GM23338 (cell line): ENCODE measurements around the gene OR2F1. TPM values are rescaled to one million over a fixed set of nuclear protein-coding genes. Genes with fewer than 3 reads are reported as not detected.
"Not testable (repeated sequence)": the region's sequence is repeated elsewhere in the genome, so short reads cannot be mapped to it uniquely, and the experiment has no call there.

ENCODE experiments used
- ATAC-seq: fragments of 200-7000 bp; cut with Tn5 transposase; 3 replicates; pipeline ENCODE4 v1.9.1; 2020
- DNase-seq: peaks from one replicate; pipeline ENCODE4 v3.0.0-alpha.2; 2015; ENCODE audit warnings: low spot score
- H2AFZ ChIP-seq: fragments of 200-600 bp; sonication (generic); 2 replicates; pipeline ENCODE4 v1.8.0; 2016; ENCODE audit warnings: antibody characterized with exemption, mild to moderate bottlenecking, moderate library complexity
- H3F3A ChIP-seq: fragments of 200-600 bp; sonication (generic); replicated peaks from 2 replicates; pipeline ENCODE4 v1.8.0; 2017; ENCODE audit warnings: antibody characterized with exemption, mixed run types, low read depth
- H3K27ac ChIP-seq: fragments of 200-600 bp; sonication (generic); 2 replicates; pipeline ENCODE4 v1.6.1; 2016; ENCODE audit warnings: low read depth
- H3K27me3 ChIP-seq: fragments of 200-600 bp; sonication (generic); 2 replicates; pipeline ENCODE4 v1.8.0; 2016; ENCODE audit warnings: mild to moderate bottlenecking, mixed run types, moderate library complexity; ENCODE audit not compliant: insufficient read depth
- H3K36me3 ChIP-seq: fragments of 200-600 bp; sonication (generic); 2 replicates; pipeline ENCODE4 v1.8.0; 2016; ENCODE audit warnings: mild to moderate bottlenecking; ENCODE audit not compliant: insufficient read depth
- H3K4me1 ChIP-seq: fragments of 200-600 bp; sonication (generic); 2 replicates; pipeline ENCODE4 v1.8.0; 2016; ENCODE audit warnings: mild to moderate bottlenecking, moderate library complexity; ENCODE audit not compliant: insufficient read depth
- H3K4me2 ChIP-seq: fragments of 200-600 bp; sonication (generic); 2 replicates; pipeline ENCODE4 v1.7.1; 2017; ENCODE audit warnings: mixed run types
- H3K4me3 ChIP-seq: fragments of 200-600 bp; sonication (generic); 2 replicates; pipeline ENCODE4 v1.6.1; 2016; ENCODE audit warnings: mixed run types
- H3K79me2 ChIP-seq: fragments of 200-600 bp; sonication (generic); replicated peaks from 2 replicates; pipeline ENCODE4 v1.8.0; 2017; ENCODE audit warnings: mild to moderate bottlenecking; ENCODE audit not compliant: insufficient read depth
- H3K9me2 ChIP-seq: fragments of 200-600 bp; sonication (generic); 2 replicates; pipeline ENCODE4 v1.8.0; 2017; ENCODE audit not compliant: insufficient read depth
- H4K20me1 ChIP-seq: fragments of 200-600 bp; sonication (generic); replicated peaks from 2 replicates; pipeline ENCODE4 v1.8.0; 2017; ENCODE audit warnings: mild to moderate bottlenecking; ENCODE audit not compliant: insufficient read depth
- H3K27ac Mint-ChIP-seq: 2 replicates; pipeline ENCODE4 v1.8.0; 2020; ENCODE audit warnings: inconsistent platforms, mild to moderate bottlenecking, moderate library complexity, mixed read lengths
- H3K27me3 Mint-ChIP-seq: 3 replicates; pipeline ENCODE4 v1.8.0; 2022; ENCODE audit warnings: low read depth, mild to moderate bottlenecking, moderate library complexity, mixed read lengths, inconsistent platforms; ENCODE audit not compliant: insufficient read depth, poor library complexity
- H3K36me3 Mint-ChIP-seq: 3 replicates; pipeline ENCODE4 v1.8.0; 2021; ENCODE audit warnings: low read depth, mild to moderate bottlenecking, inconsistent platforms, moderate library complexity, mixed read lengths
- H3K4me1 Mint-ChIP-seq: 3 replicates; pipeline ENCODE4 v1.8.0; 2020; ENCODE audit warnings: mild to moderate bottlenecking, inconsistent platforms, mixed read lengths
- H3K4me3 Mint-ChIP-seq: 3 replicates; pipeline ENCODE4 v1.8.0; 2021; ENCODE audit warnings: moderate library complexity, mild to moderate bottlenecking, inconsistent platforms, mixed read lengths
- H3K9me3 Mint-ChIP-seq: 3 replicates; pipeline ENCODE4 v1.8.0; 2020; ENCODE audit warnings: moderate library complexity, mild to moderate bottlenecking, inconsistent platforms, mixed read lengths
- CREB1 ChIP-seq: fragments of 250-450 bp; sonication (Bioruptor Pico); IDR thresholded peaks from 2 replicates; pipeline ENCODE4 v1.5.0; 2020; ENCODE audit warnings: low read depth, mild to moderate bottlenecking, moderate library complexity
- CTCF ChIP-seq, 2 experiments: fragments of 200-600 bp in 1 of 2; sonication (generic) in 1 of 2; conservative IDR thresholded peaks; 2 replicates each; pipeline versions ENCODE4 v1.5.1 to v1.6.1; 2016 to 2017; ENCODE audit warnings: antibody characterized with exemption in 2 of 2, low read depth in 2 of 2, mild to moderate bottlenecking in 2 of 2, moderate library complexity in 1 of 2
- EZH2 ChIP-seq: fragments of 200-600 bp; sonication (generic); IDR thresholded peaks from one replicate; pipeline ENCODE4 v1.8.0; 2017; ENCODE audit warnings: antibody characterized with exemption, mild to moderate bottlenecking, low read depth; ENCODE audit not compliant: unreplicated experiment
- JUNB ChIP-seq: IDR thresholded peaks from one replicate; pipeline ENCODE4 v1.6.1; 2016; ENCODE audit warnings: antibody characterized with exemption; ENCODE audit not compliant: unreplicated experiment
- STAT1 ChIP-seq: IDR thresholded peaks from one replicate; pipeline ENCODE4 v1.6.1; 2016; ENCODE audit warnings: antibody characterized with exemption; ENCODE audit not compliant: unreplicated experiment
- polyA plus RNA-seq: library from polyadenylated mRNA; unstranded; fragments of >200 nt; fragmentation: Nextera tagmentation; extraction: Ambion mirVana; gene quantifications from 2 replicates; pipeline ENCODE4 v1.2.1, GENCODE V29; 2016
- total RNA-seq: library from RNA; depleted of rRNA; stranded (reverse); fragments of >200 nt; shearing (Covaris generic); gene quantifications from 2 replicates; pipeline ENCODE4 v1.2.3, GENCODE V29; 2014; rRNA removed

The OR2F1 gene
- total and polyA plus RNA-seq, 2 experiments from 2014 or later, result not detected

GRCh38 chr7:144010061-144010460 lies 55.4 kb downstream of the OR2F1 start:
- H3K4me3 ChIP-seq, H3K27ac Mint-ChIP-seq, H3K27me3 Mint-ChIP-seq, H3K4me1 ChIP-seq, H2AFZ ChIP-seq, H3K4me3 Mint-ChIP-seq, H3K79me2 ChIP-seq, H3K4me2 ChIP-seq, ATAC-seq, H4K20me1 ChIP-seq, H3K27me3 ChIP-seq, H3F3A ChIP-seq, H3K27ac ChIP-seq, H3K4me1 Mint-ChIP-seq, H3K9me2 ChIP-seq, H3K36me3 ChIP-seq, DNase-seq: not testable (repeated sequence)
- peaks cover 38% of the 10 kb centered on the region for H3K9me3 Mint-ChIP-seq
- H3K36me3 Mint-ChIP-seq, result peaks cover 20% of the 10 kb centered on the region; the same call in 2 of the 3 replicates

- not testable (repeated sequence) for H3K4me3 ChIP-seq, H3K27me3 Mint-ChIP-seq, H3K27me3 ChIP-seq, H3F3A ChIP-seq, H3K79me2 ChIP-seq, ATAC-seq, H3K27ac ChIP-seq, H3K9me2 ChIP-seq, H4K20me1 ChIP-seq, H3K4me2 ChIP-seq, H3K4me1 ChIP-seq, H3K36me3 ChIP-seq, H3K4me1 Mint-ChIP-seq, H3K27ac Mint-ChIP-seq, H3K4me3 Mint-ChIP-seq, DNase-seq, H2AFZ ChIP-seq
- Mint-ChIP-seq H3K9me3 (peaks cover 40% of the 10 kb centered on the region), H3K36me3 (peaks cover 20% of the 10 kb centered on the region; the same call in 2 of the 3 replicates)
These were observed 56.2 kb downstream of the OR2F1 start for GRCh38 chr7:144010821-144011220.

- H3K27ac ChIP-seq, result no peak overlapping the region
- Mint-ChIP-seq H3K4me3 (no peak overlapping the region), H3K4me1 (no peaks in the 10 kb centered on the region), H3K36me3 (peaks cover 20% of the 10 kb centered on the region; the same call in 2 of the 3 replicates), H3K27ac (no peak overlapping the region), H3K9me3 (peaks cover 40% of the 10 kb centered on the region), H3K27me3 (no peaks in the 10 kb centered on the region)
- H3K27me3 ChIP-seq, result no peaks in the 10 kb centered on the region
- H3K9me2 ChIP-seq, result no peaks in the 10 kb centered on the region
- peaks cover 4% of the 10 kb centered on the region for H3K36me3 ChIP-seq
- no peaks in the 10 kb centered on the region for H3F3A ChIP-seq
- no peak overlapping the region for H3K4me3 ChIP-seq
- ATAC-seq (no peak), DNase-seq (no peak)
- H4K20me1 ChIP-seq, result no peaks in the 10 kb centered on the region
- no peak overlapping the region for H3K4me2 ChIP-seq
- no peaks in the 10 kb centered on the region for H3K4me1 ChIP-seq
- TF ChIP-seq CTCF (conservative IDR thresholded peaks at IDR 0.05; ENCODE audit: low read depth in 2 of 2), result no peak
- no peak for TF ChIP-seq STAT1
- TF ChIP-seq JUNB, result no peak
- TF ChIP-seq CREB1 (CRISPR knock-in tag), result no peak
- TF ChIP-seq EZH2, result no peak
- no peak overlapping the region for H2AFZ ChIP-seq
- H3K79me2 ChIP-seq, result no peaks in the 10 kb centered on the region
These were observed 57.0 kb downstream of the OR2F1 start for GRCh38 chr7:144011458-144012230.

Other genes with a start within 250 kb of the OR2F1 start
- not detected in 2 replicates for gene CTAGE6, start 197.1 kb upstream of the OR2F1 start, total RNA-seq
- gene CTAGE6, start 197.1 kb upstream of the OR2F1 start, polyA plus RNA-seq, result not detected in 2 replicates
- gene TCAF1, start 52.7 kb upstream of the OR2F1 start, total RNA-seq, result 27.2 and 31.3 TPM in 2 replicates
- gene TCAF1, start 52.7 kb upstream of the OR2F1 start, polyA plus RNA-seq, result 13.5 and 15.5 TPM in 2 replicates
- not detected in 2 replicates for gene OR2F2, start 19.6 kb upstream of the OR2F1 start, total RNA-seq
- gene OR2F2, start 19.6 kb upstream of the OR2F1 start, polyA plus RNA-seq, result not detected in 2 replicates
- not detected in 2 replicates for gene OR6B1, start 45.5 kb downstream of the OR2F1 start, total RNA-seq
- gene OR6B1, start 45.5 kb downstream of the OR2F1 start, polyA plus RNA-seq, result not detected in 2 replicates
- not detected in 2 replicates for gene OR2A5, start 94.1 kb downstream of the OR2F1 start, total RNA-seq
- not detected in 2 replicates for gene OR2A5, start 94.1 kb downstream of the OR2F1 start, polyA plus RNA-seq
- not detected in 2 replicates for gene OR2A25, start 115.0 kb downstream of the OR2F1 start, total RNA-seq
- gene OR2A25, start 115.0 kb downstream of the OR2F1 start, polyA plus RNA-seq, result not detected in 2 replicates
- gene OR2A12, start 131.4 kb downstream of the OR2F1 start, total RNA-seq, result not detected in 2 replicates
- gene OR2A12, start 131.4 kb downstream of the OR2F1 start, polyA plus RNA-seq, result not detected in 2 replicates
- not detected in 2 replicates for gene OR2A2, start 154.7 kb downstream of the OR2F1 start, total RNA-seq
- not detected in 2 replicates for gene OR2A2, start 154.7 kb downstream of the OR2F1 start, polyA plus RNA-seq
- gene OR2A14, start 168.3 kb downstream of the OR2F1 start, total RNA-seq, result not detected in 2 replicates
- not detected in 2 replicates for gene OR2A14, start 168.3 kb downstream of the OR2F1 start, polyA plus RNA-seq
- gene CTAGE4, start 228.6 kb downstream of the OR2F1 start, total RNA-seq, result 3.4 and 10.1 TPM in 2 replicates
- 4.3 and 4.9 TPM in 2 replicates for gene CTAGE4, start 228.6 kb downstream of the OR2F1 start, polyA plus RNA-seq
- 21.4 and 26.3 TPM in 2 replicates for gene ARHGEF35, start 241.0 kb downstream of the OR2F1 start, total RNA-seq
- gene ARHGEF35, start 241.0 kb downstream of the OR2F1 start, polyA plus RNA-seq, result 27.6 and 32.3 TPM in 2 replicates